Measurements from ENCODE around the gene KLRG1.

- TF ChIP-seq, protein P1, sequence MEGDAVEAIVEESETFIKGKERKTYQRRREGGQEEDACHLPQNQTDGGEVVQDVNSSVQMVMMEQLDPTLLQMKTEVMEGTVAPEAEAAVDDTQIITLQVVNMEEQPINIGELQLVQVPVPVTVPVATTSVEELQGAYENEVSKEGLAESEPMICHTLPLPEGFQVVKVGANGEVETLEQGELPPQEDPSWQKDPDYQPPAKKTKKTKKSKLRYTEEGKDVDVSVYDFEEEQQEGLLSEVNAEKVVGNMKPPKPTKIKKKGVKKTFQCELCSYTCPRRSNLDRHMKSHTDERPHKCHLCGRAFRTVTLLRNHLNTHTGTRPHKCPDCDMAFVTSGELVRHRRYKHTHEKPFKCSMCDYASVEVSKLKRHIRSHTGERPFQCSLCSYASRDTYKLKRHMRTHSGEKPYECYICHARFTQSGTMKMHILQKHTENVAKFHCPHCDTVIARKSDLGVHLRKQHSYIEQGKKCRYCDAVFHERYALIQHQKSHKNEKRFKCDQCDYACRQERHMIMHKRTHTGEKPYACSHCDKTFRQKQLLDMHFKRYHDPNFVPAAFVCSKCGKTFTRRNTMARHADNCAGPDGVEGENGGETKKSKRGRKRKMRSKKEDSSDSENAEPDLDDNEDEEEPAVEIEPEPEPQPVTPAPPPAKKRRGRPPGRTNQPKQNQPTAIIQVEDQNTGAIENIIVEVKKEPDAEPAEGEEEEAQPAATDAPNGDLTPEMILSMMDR (IDR thresholded peaks at IDR 0.05) = no peak
- TF ChIP-seq POLR2AphosphoS5 (IDR thresholded peaks at IDR 0.05) (no peak), POLR2A (IDR thresholded peaks at IDR 0.05) (no peak)
Measured at GRCh38 chr12:8950221-8950527, 39.2 kb upstream of the KLRG1 start.
